Measurements from ENCODE around the gene GRM7.

Gene GRM7

GRCh38 chr3:7764115-7764514, 903.2 kb downstream of the GRM7 start:
- Mint-ChIP-seq H3K9me3 (peaks cover 6% of the 10 kb centered on the region), H3K27me3 (no peaks in the 10 kb centered on the region), H3K4me1 (no peaks in the 10 kb centered on the region), H3K4me3 (no peak overlapping the region), H3K27ac (no peak overlapping the region), H3K36me3 (no peaks in the 10 kb centered on the region)
- no peak for ATAC-seq

- no peaks in the 10 kb centered on the region for H3K27me3 Mint-ChIP-seq
- H3K4me3 Mint-ChIP-seq = no peak overlapping the region
- ATAC-seq = no peak
- H3K9me3 Mint-ChIP-seq = peaks cover 3% of the 10 kb centered on the region
- H3K36me3 Mint-ChIP-seq = no peaks in the 10 kb centered on the region
- no peak overlapping the region for H3K27ac Mint-ChIP-seq
- H3K4me1 Mint-ChIP-seq = no peaks in the 10 kb centered on the region
Measured at GRCh38 chr3:7766530-7766929, 905.6 kb downstream of the GRM7 start.

GRCh38 chr3:7779331-7779730, 918.4 kb downstream of the GRM7 start:
- no peaks in the 10 kb centered on the region for H3K27me3 Mint-ChIP-seq
- ATAC-seq = no peak
- H3K27ac Mint-ChIP-seq = no peak overlapping the region
- H3K4me3 Mint-ChIP-seq = no peak overlapping the region
- H3K36me3 Mint-ChIP-seq = no peaks in the 10 kb centered on the region
- no peaks in the 10 kb centered on the region for H3K9me3 Mint-ChIP-seq
- H3K4me1 Mint-ChIP-seq = no peaks in the 10 kb centered on the region

GRCh38 chr3:7781395-7781794, 920.5 kb downstream of the GRM7 start:
- no peaks in the 10 kb centered on the region for H3K9me3 Mint-ChIP-seq
- H3K36me3 Mint-ChIP-seq = no peaks in the 10 kb centered on the region
- no peak for ATAC-seq
- H3K27ac Mint-ChIP-seq = no peak overlapping the region
- H3K27me3 Mint-ChIP-seq = no peaks in the 10 kb centered on the region
- H3K4me3 Mint-ChIP-seq = no peak overlapping the region
- no peaks in the 10 kb centered on the region for H3K4me1 Mint-ChIP-seq

- Mint-ChIP-seq H3K27me3 (no peaks in the 10 kb centered on the region), H3K4me1 (no peaks in the 10 kb centered on the region), H3K27ac (no peak overlapping the region), H3K9me3 (peaks cover 5% of the 10 kb centered on the region), H3K36me3 (no peaks in the 10 kb centered on the region), H3K4me3 (no peak overlapping the region)
- ATAC-seq = no peak
Measured at GRCh38 chr3:7787871-7788828, 927.2 kb downstream of the GRM7 start.

GRCh38 chr3:7788881-7789280, 928.0 kb downstream of the GRM7 start:
- H3K4me3 Mint-ChIP-seq = no peak overlapping the region
- H3K27ac Mint-ChIP-seq = no peak overlapping the region
- no peaks in the 10 kb centered on the region for H3K36me3 Mint-ChIP-seq
- no peaks in the 10 kb centered on the region for H3K27me3 Mint-ChIP-seq
- no peak for ATAC-seq
- peaks cover 5% of the 10 kb centered on the region for H3K9me3 Mint-ChIP-seq
- H3K4me1 Mint-ChIP-seq = no peaks in the 10 kb centered on the region

GRCh38 chr3:7789324-7789723, 928.4 kb downstream of the GRM7 start:
- Mint-ChIP-seq H3K27me3 (no peaks in the 10 kb centered on the region), H3K4me3 (no peak overlapping the region), H3K36me3 (no peaks in the 10 kb centered on the region), H3K9me3 (peaks cover 5% of the 10 kb centered on the region), H3K27ac (no peak overlapping the region), H3K4me1 (no peaks in the 10 kb centered on the region)
- no peak for ATAC-seq

GRCh38 chr3:7790141-7790540, 929.2 kb downstream of the GRM7 start:
- H3K9me3 Mint-ChIP-seq = peaks cover 5% of the 10 kb centered on the region
- no peaks in the 10 kb centered on the region for H3K36me3 Mint-ChIP-seq
- no peaks in the 10 kb centered on the region for H3K4me1 Mint-ChIP-seq
- H3K4me3 Mint-ChIP-seq = no peak overlapping the region
- H3K27ac Mint-ChIP-seq = no peak overlapping the region
- ATAC-seq = no peak
- no peaks in the 10 kb centered on the region for H3K27me3 Mint-ChIP-seq
